GM21528 (cell line): ENCODE data around the gene SLFN14.

Experiments
- ATAC-seq: cut with Tn5 transposase; IDR thresholded peaks from one replicate; pipeline ENCODE4 v1.9.1; 2021; ENCODE audit warnings: mild to moderate bottlenecking, moderate library complexity; ENCODE audit not compliant: unreplicated experiment, low FRiP score

SLFN14 gene

GRCh38 chr17:35560703-35561102, at the start of gene SLFN14:
Gene SLFN14, minus strand, starts transcription at chr17:35560819. Its CDS starts 2,757 bp downstream, at chr17:35558062.
- ATAC-seq: no peak

GRCh38 chr17:35609831-35610230, 49.2 kb upstream of the SLFN14 start:
- ATAC-seq: no peak

GRCh38 chr17:35607239-35607847, 46.7 kb upstream of the SLFN14 start:
- ATAC-seq: no peak

GRCh38 chr17:35605678-35606077, 45.1 kb upstream of the SLFN14 start:
- ATAC-seq: no peak

GRCh38 chr17:35603674-35604073, 43.1 kb upstream of the SLFN14 start:
- ATAC-seq: no peak

GRCh38 chr17:35597604-35598003, 37.0 kb upstream of the SLFN14 start:
- no peak for ATAC-seq

GRCh38 chr17:35596530-35597233, 36.1 kb upstream of the SLFN14 start:
- no peak for ATAC-seq

GRCh38 chr17:35596072-35596471, 35.5 kb upstream of the SLFN14 start:
- ATAC-seq: no peak

GRCh38 chr17:35588196-35588920, 27.7 kb upstream of the SLFN14 start:
- ATAC-seq: no peak

GRCh38 chr17:35587074-35587961, 26.7 kb upstream of the SLFN14 start, which contains the start of gene AP2B1:
Gene AP2B1, plus strand, starts transcription at chr17:35587322. Its CDS starts 6,709 bp downstream, at chr17:35594031.
- peak; percentile 86 for ATAC-seq

GRCh38 chr17:35586569-35587073, 26.0 kb upstream of the SLFN14 start:
- peak; percentile 17 for ATAC-seq

GRCh38 chr17:35584061-35584460, 23.4 kb upstream of the SLFN14 start:
- ATAC-seq: no peak

- ATAC-seq: no peak
Observed at GRCh38 chr17:35578929-35579432, 18.4 kb upstream of the SLFN14 start.

- ATAC-seq: peak; percentile 89
Observed at GRCh38 chr17:35578197-35578928, 17.7 kb upstream of the SLFN14 start, which contains the start of gene PEX12. Gene PEX12, minus strand, starts transcription at chr17:35578571. Its CDS starts 550 bp downstream, at chr17:35578021.

- ATAC-seq: peak; percentile 10
Observed at GRCh38 chr17:35577830-35578196, 17.2 kb upstream of the SLFN14 start.

- ATAC-seq: no peak
Observed at GRCh38 chr17:35575759-35576158, 15.1 kb upstream of the SLFN14 start.

- no peak for ATAC-seq
Observed at GRCh38 chr17:35569405-35569804, 8.8 kb upstream of the SLFN14 start.

- ATAC-seq: peak; percentile 14
Observed at GRCh38 chr17:35568561-35568960, 7.9 kb upstream of the SLFN14 start.

- ATAC-seq: no peak
Observed at GRCh38 chr17:35566968-35567367, 6.3 kb upstream of the SLFN14 start.
